GM11168 (cell line): ENCODE measurements around the gene CNTRL.

Experiments used
- in situ Hi-C: fragments of 300-500 bp; cut with MboI; formaldehyde crosslinking; loops from one replicate; pipeline ENCODE4 v1.12.0; 2022; ENCODE audit warnings: low sequenced_read_pairs; ENCODE audit not compliant: unreplicated experiment

CNTRL gene

DNA sequence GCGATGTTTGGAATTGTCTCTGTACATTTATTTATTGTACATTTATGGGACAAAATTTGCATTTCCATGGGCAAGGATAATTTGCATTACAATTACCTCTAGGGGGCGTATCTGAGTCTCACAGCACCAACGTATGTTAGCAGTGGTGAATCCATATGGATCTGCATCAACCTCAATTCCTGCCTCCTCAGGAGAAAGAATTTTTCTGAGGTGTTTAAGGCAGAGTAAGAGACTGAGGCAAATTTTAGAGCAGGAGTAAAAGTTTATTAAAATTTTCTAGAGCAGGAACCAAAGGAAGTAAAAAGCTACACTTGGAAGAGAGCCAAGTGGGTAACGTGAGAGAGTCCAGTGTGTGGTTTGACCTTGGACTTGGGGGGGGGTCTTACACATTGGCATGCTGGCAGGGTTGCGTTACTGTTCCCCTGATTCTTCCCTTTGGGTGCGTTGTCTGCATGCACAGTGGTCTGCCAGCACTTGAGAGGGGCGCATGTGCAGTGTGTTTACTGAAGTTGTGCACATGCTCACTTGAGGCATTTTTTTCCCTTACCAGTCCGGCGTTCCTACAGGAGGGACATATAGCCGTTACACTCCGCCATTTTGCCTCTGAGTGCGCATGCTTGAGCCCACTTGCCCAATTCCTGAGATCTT is 147.9 kb downstream of the CNTRL start:
- in situ Hi-C loops = no loop called here

DNA sequence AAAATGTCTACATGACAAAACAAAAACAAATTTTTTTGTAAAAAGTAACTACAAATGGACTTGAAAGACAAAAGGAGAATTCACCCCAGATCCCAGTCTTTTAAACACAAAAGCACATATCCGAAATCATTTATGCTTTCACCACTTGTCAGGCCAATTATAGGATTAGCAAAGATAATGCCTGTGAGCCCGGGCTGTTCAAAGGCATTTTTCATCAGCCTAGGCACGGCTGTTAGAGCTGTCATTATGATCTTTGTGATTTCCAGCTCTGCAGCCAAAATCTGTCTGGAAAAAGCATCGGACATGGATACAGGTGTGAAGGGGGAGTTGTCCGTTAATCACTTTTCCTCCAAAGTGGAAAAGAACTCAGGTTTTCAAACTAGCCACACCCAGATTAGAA is 150.5 kb downstream of the CNTRL start:
- in situ Hi-C loops = no loop called here

DNA sequence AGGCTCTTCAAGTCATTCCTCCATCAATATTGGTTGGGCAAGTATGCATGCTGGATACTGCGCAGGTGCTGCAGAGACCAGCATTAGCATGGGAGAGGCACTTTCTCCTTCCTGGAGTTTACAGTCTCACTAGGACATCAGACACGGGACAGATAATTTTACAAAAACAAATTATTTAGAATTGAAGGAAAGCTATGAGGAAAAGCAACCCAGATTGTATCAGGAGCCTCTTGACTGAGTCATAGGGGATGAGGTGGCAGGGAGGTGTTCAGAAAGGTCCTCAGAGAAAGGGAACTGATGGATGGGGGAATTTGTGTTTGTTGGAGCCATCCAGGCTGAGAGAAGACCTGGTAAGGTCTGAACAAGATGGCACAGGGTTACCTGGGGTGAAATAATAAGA is 151.4 kb downstream of the CNTRL start:
- in situ Hi-C loops = no loop called here
